Measurements from ENCODE around the gene SLC6A3.
A peak's percentile ranks its signal among the peaks of the same experiment; 100 is the strongest.

Gene SLC6A3

GRCh38 chr5:1439388-1440097 is 5.7 kb downstream of the SLC6A3 start:
- no peak overlapping the region for H3K4me3 ChIP-seq (ENCODE audit: low read length)
- DNase-seq (ENCODE audit: low read depth), result no peak
- no peak for TF ChIP-seq CTCF (IDR thresholded peaks at IDR 0.05; ENCODE audit: insufficient read depth, low read depth, low read length, missing control alignments)

GRCh38 chr5:1438871-1439270 is 6.4 kb downstream of the SLC6A3 start:
- TF ChIP-seq CTCF (IDR thresholded peaks at IDR 0.05; ENCODE audit: insufficient read depth, low read depth, low read length, missing control alignments), result no peak
- H3K4me3 ChIP-seq (ENCODE audit: low read length), result no peak overlapping the region
- DNase-seq (ENCODE audit: low read depth), result no peak

- H3K4me3 ChIP-seq (ENCODE audit: low read length), result no peak overlapping the region
- TF ChIP-seq CTCF (IDR thresholded peaks at IDR 0.05; ENCODE audit: insufficient read depth, low read depth, low read length, missing control alignments), result no peak
- DNase-seq (ENCODE audit: low read depth), result no peak
Observed at GRCh38 chr5:1437876-1438559, 7.2 kb downstream of the SLC6A3 start.

GRCh38 chr5:1437226-1437829 is 7.9 kb downstream of the SLC6A3 start:
- no peak for TF ChIP-seq CTCF (IDR thresholded peaks at IDR 0.05; ENCODE audit: insufficient read depth, low read depth, low read length, missing control alignments)
- peak; percentile 27 for DNase-seq (ENCODE audit: low read depth)

GRCh38 chr5:1436681-1437080 is 8.6 kb downstream of the SLC6A3 start:
- no peak for TF ChIP-seq CTCF (IDR thresholded peaks at IDR 0.05; ENCODE audit: insufficient read depth, low read depth, low read length, missing control alignments)
- no peak for DNase-seq (ENCODE audit: low read depth)
- no peak overlapping the region for H3K4me3 ChIP-seq (ENCODE audit: low read length)

More at GRCh38 chr5:1437226-1437829, 7.9 kb downstream of the SLC6A3 start:
- no peak overlapping the region for H3K4me3 ChIP-seq (ENCODE audit: low read length)

GRCh38 chr5:1436036-1436435 is 9.2 kb downstream of the SLC6A3 start:
- DNase-seq (ENCODE audit: low read depth), result no peak
- no peak overlapping the region for H3K4me3 ChIP-seq (ENCODE audit: low read length)
- TF ChIP-seq CTCF (IDR thresholded peaks at IDR 0.05; ENCODE audit: insufficient read depth, low read depth, low read length, missing control alignments), result no peak
